C4-2B (cell line): Measurements from ENCODE around the gene E4F1.
A peak's percentile ranks its signal among the peaks of the same experiment; 100 is the strongest.

Experiments
- H3K27ac ChIP-seq: fragments of 450-650 bp; 2 replicates; pipeline ENCODE4 v1.5.1; 2017
- ZFX ChIP-seq: fragments of 450-650 bp; IDR thresholded peaks from 2 replicates; pipeline ENCODE4 v1.6.1; 2017
- TF ChIP-seq, protein P1 (sequence below): fragments of 450-650 bp; conservative IDR thresholded peaks from 2 replicates; pipeline ENCODE4 v1.5.1; 2017; ENCODE audit warnings: mild to moderate bottlenecking

Gene E4F1

DNA sequence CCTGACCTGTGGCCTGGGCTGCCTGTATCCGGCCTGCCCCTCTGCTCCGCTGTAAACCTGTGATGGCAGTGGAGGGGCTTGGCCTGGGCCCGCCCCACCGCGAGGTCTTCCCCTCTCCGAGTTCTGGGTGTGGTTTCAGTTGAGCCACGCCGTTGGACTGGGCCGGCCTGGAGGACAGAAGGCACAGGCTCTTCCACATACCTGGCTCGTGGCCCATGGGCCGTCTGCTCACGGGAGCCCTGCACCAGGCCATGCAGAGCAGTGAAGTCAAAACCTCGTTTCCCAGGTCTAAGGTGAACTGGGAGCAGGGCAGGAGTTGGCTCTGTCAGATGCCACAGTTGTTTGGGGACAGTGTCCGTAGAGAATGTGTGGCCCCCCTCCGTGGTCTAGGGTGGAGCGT lies 50.1 kb downstream of the E4F1 start:
- peak overlapping the region; percentile 2; the same call in 1 of the 2 replicates for H3K27ac ChIP-seq
- TF ChIP-seq, protein P1, sequence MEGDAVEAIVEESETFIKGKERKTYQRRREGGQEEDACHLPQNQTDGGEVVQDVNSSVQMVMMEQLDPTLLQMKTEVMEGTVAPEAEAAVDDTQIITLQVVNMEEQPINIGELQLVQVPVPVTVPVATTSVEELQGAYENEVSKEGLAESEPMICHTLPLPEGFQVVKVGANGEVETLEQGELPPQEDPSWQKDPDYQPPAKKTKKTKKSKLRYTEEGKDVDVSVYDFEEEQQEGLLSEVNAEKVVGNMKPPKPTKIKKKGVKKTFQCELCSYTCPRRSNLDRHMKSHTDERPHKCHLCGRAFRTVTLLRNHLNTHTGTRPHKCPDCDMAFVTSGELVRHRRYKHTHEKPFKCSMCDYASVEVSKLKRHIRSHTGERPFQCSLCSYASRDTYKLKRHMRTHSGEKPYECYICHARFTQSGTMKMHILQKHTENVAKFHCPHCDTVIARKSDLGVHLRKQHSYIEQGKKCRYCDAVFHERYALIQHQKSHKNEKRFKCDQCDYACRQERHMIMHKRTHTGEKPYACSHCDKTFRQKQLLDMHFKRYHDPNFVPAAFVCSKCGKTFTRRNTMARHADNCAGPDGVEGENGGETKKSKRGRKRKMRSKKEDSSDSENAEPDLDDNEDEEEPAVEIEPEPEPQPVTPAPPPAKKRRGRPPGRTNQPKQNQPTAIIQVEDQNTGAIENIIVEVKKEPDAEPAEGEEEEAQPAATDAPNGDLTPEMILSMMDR, result no peak
- TF ChIP-seq ZFX, result no peak

GRCh38 chr16:2273931-2274330 lies 50.5 kb downstream of the E4F1 start:
- peak overlapping the region; percentile 2; the same call in 1 of the 2 replicates for H3K27ac ChIP-seq
- TF ChIP-seq ZFX, result no peak
- TF ChIP-seq, protein P1, result no peak

GRCh38 chr16:2275476-2276367 lies 52.3 kb downstream of the E4F1 start:
- TF ChIP-seq, protein P1, result no peak
- no peak for TF ChIP-seq ZFX

DNA sequence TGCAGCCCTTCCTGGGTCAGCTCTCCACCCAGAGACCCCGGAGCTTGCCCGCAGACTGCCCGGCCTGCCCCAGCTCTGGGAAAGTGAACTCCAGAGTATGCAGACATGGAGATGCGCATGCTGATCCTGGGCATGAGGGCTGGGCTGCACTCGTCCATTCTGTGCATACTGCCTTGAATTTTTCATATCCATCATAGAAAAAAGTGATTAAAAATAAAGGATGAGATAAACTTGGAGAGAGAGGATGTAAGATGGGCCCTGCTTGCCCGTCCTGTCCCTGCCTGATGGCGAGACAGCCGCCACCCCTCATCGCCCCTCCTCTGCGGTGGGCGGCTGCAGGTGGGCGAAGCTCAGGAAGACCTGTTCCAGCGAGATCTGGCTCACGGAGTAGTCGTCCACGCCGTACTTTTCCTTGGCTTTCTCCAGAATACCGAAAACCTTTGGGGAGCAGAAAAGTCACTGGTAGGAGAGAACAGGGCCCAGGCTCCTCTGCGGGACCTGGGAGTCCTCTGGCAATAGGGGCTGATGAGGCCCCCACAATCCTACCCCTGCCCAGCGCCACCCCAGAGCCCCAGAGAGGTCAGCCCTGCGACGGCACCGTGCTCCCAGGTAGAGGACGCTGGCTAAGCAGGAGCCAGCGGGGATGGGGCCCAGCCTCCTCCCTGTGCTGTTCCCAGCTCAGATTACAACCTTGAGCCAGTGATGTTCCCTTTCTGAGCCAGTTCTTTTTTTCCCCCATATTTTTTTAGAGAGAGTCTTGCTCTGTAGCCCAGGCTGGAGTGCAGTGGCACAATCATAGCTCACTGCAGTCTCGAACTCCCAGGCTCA lies 53.2 kb downstream of the E4F1 start:
- no peak overlapping the region for H3K27ac ChIP-seq
- no peak for TF ChIP-seq ZFX
- TF ChIP-seq, protein P1, result no peak

More at GRCh38 chr16:2275476-2276367, 52.3 kb downstream of the E4F1 start:
- H3K27ac ChIP-seq, result no peak overlapping the region

DNA sequence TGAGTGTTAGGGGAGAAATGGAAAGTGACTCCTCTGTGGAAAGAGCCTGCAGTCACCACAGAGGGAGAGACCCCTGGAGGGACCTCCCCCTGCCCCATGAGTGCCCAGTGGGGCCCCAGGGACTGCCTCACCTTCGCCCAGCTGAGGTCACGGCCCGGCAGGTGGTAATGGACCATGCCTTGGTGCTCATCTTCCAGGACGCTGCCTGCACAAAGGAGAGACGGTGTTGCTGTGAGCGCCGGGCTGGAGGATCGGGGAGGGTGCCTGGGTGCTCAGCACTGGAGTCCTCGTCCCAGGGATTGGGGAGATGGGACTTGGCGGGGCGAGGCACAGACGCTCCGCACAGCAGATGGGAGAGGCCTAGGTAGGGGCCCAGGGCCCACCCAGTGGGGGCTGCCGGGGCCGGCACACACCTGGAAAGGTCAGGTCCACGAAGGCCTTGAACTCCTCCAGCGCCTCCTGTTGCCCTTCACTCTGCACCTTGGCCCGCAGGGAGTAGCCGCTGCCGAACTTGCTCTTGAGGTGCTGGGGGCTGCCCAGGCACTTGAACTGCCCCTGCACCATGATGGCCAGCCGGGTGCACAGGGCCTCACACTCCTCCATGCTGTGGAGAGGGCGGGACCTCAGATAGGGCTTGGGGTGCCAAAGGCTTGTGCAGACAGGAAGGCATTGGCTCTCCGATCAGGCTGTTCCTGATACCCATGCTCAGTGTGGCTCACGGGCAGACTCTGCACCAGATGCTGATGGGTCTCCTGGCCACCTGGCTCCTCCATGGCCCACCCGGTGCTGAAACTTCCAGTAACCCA lies 54.3 kb downstream of the E4F1 start:
- TF ChIP-seq ZFX, result no peak
- TF ChIP-seq, protein P1, result no peak
- no peak overlapping the region for H3K27ac ChIP-seq

DNA sequence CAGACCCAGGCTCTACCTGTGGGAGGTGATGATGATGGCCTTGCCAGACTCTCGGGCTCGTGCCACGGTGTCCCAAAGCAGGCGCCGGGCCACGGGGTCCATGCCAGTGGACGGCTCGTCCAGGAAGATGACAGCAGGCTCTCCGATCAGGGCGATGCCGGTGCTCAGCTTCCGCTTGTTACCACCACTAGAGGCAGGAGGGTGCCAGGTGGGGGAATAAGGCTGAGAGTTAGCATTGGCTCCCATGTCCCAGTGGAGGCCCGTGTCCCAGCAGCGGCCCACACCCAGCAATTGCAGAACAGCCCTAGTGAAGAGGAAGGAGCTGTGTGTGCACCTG lies 54.8 kb downstream of the E4F1 start:
- TF ChIP-seq, protein P1, result no peak
- TF ChIP-seq ZFX, result no peak

More for the DNA sequence above, 54.8 kb downstream of the E4F1 start:
- no peak overlapping the region for H3K27ac ChIP-seq
